G401 (cell line): ENCODE data around the gene YWHAQ. TPM values are rescaled to one million over a fixed set of nuclear protein-coding genes. Genes with fewer than 3 reads are reported as not detected.

Experiments used
- total RNA-seq: library from RNA; depleted of rRNA; stranded (reverse); fragments of >200 nt; shearing (Covaris generic); gene quantifications from 2 replicates; pipeline ENCODE4 v1.2.3, GENCODE V29; 2014; rRNA removed

Gene YWHAQ
- total RNA-seq, 1 experiment from 2014 or later, result 560 TPM

Other genes with a start within 250 kb of the YWHAQ start
- 45.7 and 72.9 TPM in 2 replicates for gene ITGB1BP1, start 207.5 kb downstream of the YWHAQ start, total RNA-seq
- gene CPSF3, start 207.3 kb downstream of the YWHAQ start, total RNA-seq, result 42.7 and 47.8 TPM in 2 replicates
- not detected in 2 replicates for gene IAH1, start 156.4 kb downstream of the YWHAQ start, total RNA-seq
- 7.6 and 10.4 TPM in 2 replicates for gene ADAM17, start 75.2 kb downstream of the YWHAQ start, total RNA-seq
- 56.1 and 70.7 TPM in 2 replicates for gene TAF1B, start 212.5 kb upstream of the YWHAQ start, total RNA-seq